DMS114 treated with DMSO at 0.1 percent for 48 hours (cell line): ENCODE data around the gene CABCOCO1.
"Not testable (repeated sequence)": the region's sequence is repeated elsewhere in the genome, so short reads cannot be mapped to it uniquely, and the experiment has no call there.

Experiments
- DNase-seq: peaks from one replicate; lab custom pipeline; 2025; ENCODE audit not compliant: unreplicated experiment; lab: John Stamatoyannopoulos, UW

Gene CABCOCO1

GRCh38 chr10:61642676-61643075 lies 20.1 kb upstream of the CABCOCO1 start:
- DNase-seq = no peak

GRCh38 chr10:61643316-61643751 lies 19.4 kb upstream of the CABCOCO1 start:
- DNase-seq = peak; percentile 41

GRCh38 chr10:61653699-61654098 lies 9.0 kb upstream of the CABCOCO1 start:
- no peak for DNase-seq

GRCh38 chr10:61655335-61655851 lies 7.3 kb upstream of the CABCOCO1 start:
- no peak for DNase-seq

GRCh38 chr10:61663466-61663865 lies 737 bp downstream of the CABCOCO1 start:
- no peak for DNase-seq

- no peak for DNase-seq
Measured at GRCh38 chr10:61664985-61665384, 2.3 kb downstream of the CABCOCO1 start.

- no peak for DNase-seq
Measured at GRCh38 chr10:61669161-61669725, 6.5 kb downstream of the CABCOCO1 start.

- no peak for DNase-seq
Measured at GRCh38 chr10:61669849-61670248, 7.1 kb downstream of the CABCOCO1 start.

- DNase-seq = no peak
Measured at GRCh38 chr10:61673360-61673759, 10.6 kb downstream of the CABCOCO1 start.

GRCh38 chr10:61682323-61682722 lies 19.6 kb downstream of the CABCOCO1 start:
- no peak for DNase-seq

- DNase-seq = no peak
Measured at GRCh38 chr10:61683319-61683718, 20.6 kb downstream of the CABCOCO1 start.

- DNase-seq = no peak
Measured at GRCh38 chr10:61684894-61685507, 22.3 kb downstream of the CABCOCO1 start.

GRCh38 chr10:61688551-61689308 lies 26.0 kb downstream of the CABCOCO1 start:
- DNase-seq = no peak

- not testable (repeated sequence) for DNase-seq
Measured at GRCh38 chr10:61691667-61692066, 28.9 kb downstream of the CABCOCO1 start.

- no peak for DNase-seq
Measured at GRCh38 chr10:61692447-61693010, 29.8 kb downstream of the CABCOCO1 start.

GRCh38 chr10:61698968-61699655 lies 36.4 kb downstream of the CABCOCO1 start:
- DNase-seq = no peak

- DNase-seq = no peak
Measured at GRCh38 chr10:61701055-61701705, 38.5 kb downstream of the CABCOCO1 start.

- DNase-seq = no peak
Measured at GRCh38 chr10:61701706-61702105, 39.0 kb downstream of the CABCOCO1 start.

GRCh38 chr10:61702584-61702983 lies 39.9 kb downstream of the CABCOCO1 start:
- peak; percentile 64 for DNase-seq

- no peak for DNase-seq
Measured at GRCh38 chr10:61705022-61705613, 42.4 kb downstream of the CABCOCO1 start.
